Type B pancreatic cell (in vitro differentiated cells): Measurements from ENCODE around the gene ARMH3. TPM values are rescaled to one million over a fixed set of nuclear protein-coding genes. Genes with fewer than 3 reads are reported as not detected.

ENCODE experiments used
- DNase-seq: peaks from one replicate; pipeline ENCODE4 v3.0.0; 2021; ENCODE audit warnings: mixed read lengths; ENCODE audit not compliant: unreplicated experiment; ENCODE audit errors: extremely low spot score
- H3K27ac Mint-ChIP-seq: 2 replicates; pipeline ENCODE4 v1.8.0; 2021; ENCODE audit warnings: mild to moderate bottlenecking, mixed read lengths
- H3K27me3 Mint-ChIP-seq: 2 replicates; pipeline ENCODE4 v1.8.0; 2021; ENCODE audit warnings: mixed read lengths
- H3K36me3 Mint-ChIP-seq: 2 replicates; pipeline ENCODE4 v1.8.0; 2021; ENCODE audit warnings: mixed read lengths
- H3K4me1 Mint-ChIP-seq: one replicate; pipeline ENCODE4 v1.8.0; 2021; ENCODE audit warnings: mixed read lengths; ENCODE audit not compliant: unreplicated experiment
- H3K4me3 Mint-ChIP-seq: 2 replicates; pipeline ENCODE4 v1.8.0; 2021; ENCODE audit warnings: mild to moderate bottlenecking, mixed read lengths
- H3K9me3 Mint-ChIP-seq: 2 replicates; pipeline ENCODE4 v1.8.0; 2021; ENCODE audit warnings: mixed read lengths
- total RNA-seq: library from RNA; stranded (reverse); gene quantifications from 2 replicates; pipeline ENCODE4 v1.2.1, GENCODE V29; 2021; ENCODE audit warnings: low replicate concordance
- TF ChIP-seq, protein P1 (sequence below): fragments of 200-600 bp; sonication (generic); conservative IDR thresholded peaks from 2 replicates; pipeline ENCODE4 v1.5.0; 2021; ENCODE audit warnings: antibody characterized with exemption, mild to moderate bottlenecking

Gene ARMH3
- total RNA-seq, 1 donor from 2014 or later = 22.2 TPM

DNA sequence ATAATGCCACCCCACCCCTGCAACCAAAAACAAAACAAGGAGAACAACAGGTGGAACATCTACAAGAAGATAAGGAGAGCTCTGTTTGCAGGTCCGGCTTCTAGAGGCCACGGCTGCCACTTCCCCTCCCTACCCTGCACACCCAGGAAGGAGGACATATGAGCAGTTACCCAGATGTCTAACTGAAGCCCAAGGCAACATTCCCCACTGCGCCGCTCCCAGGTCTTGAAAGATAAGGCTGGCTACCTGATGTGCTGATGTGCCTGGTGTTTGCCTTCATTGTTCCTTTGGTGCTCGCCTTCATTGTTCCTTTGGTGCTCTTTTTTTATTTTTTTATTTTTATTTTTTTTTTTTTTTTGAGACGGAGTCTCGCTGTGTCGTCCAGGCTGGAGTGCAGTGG is 30.2 kb upstream of the ARMH3 start:
- no peak overlapping the region for H3K4me3 Mint-ChIP-seq
- H3K36me3 Mint-ChIP-seq = peaks cover 4% of the 10 kb centered on the region
- H3K9me3 Mint-ChIP-seq = no peaks in the 10 kb centered on the region
- no peaks in the 10 kb centered on the region for H3K27me3 Mint-ChIP-seq
- no peak overlapping the region for H3K27ac Mint-ChIP-seq
- H3K4me1 Mint-ChIP-seq = no peaks in the 10 kb centered on the region
- no peak for DNase-seq
- TF ChIP-seq, protein P1, sequence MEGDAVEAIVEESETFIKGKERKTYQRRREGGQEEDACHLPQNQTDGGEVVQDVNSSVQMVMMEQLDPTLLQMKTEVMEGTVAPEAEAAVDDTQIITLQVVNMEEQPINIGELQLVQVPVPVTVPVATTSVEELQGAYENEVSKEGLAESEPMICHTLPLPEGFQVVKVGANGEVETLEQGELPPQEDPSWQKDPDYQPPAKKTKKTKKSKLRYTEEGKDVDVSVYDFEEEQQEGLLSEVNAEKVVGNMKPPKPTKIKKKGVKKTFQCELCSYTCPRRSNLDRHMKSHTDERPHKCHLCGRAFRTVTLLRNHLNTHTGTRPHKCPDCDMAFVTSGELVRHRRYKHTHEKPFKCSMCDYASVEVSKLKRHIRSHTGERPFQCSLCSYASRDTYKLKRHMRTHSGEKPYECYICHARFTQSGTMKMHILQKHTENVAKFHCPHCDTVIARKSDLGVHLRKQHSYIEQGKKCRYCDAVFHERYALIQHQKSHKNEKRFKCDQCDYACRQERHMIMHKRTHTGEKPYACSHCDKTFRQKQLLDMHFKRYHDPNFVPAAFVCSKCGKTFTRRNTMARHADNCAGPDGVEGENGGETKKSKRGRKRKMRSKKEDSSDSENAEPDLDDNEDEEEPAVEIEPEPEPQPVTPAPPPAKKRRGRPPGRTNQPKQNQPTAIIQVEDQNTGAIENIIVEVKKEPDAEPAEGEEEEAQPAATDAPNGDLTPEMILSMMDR = no peak

DNA sequence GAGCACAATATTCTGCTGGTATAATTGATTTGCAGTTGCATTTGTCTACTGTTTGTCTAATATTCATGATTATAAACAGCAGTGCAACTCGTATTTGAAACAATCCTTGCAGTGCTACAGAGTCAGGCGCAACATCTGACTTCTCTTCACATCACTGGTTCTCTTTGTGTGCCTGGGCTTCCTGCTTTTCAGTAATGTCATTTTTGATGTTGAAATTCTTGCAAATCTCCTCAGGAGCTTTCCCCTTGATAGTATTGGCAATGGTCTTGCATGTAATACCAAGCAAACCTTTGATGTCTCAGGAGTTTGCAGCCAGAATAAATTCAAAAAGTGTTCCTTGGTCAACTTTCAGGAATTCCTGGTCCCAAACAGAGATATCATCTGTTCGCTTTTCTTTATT is 29.4 kb upstream of the ARMH3 start:
- no peak for DNase-seq
- no peaks in the 10 kb centered on the region for H3K36me3 Mint-ChIP-seq
- H3K9me3 Mint-ChIP-seq = no peaks in the 10 kb centered on the region
- TF ChIP-seq, protein P1 = no peak
- H3K27me3 Mint-ChIP-seq = no peaks in the 10 kb centered on the region
- H3K27ac Mint-ChIP-seq = no peak overlapping the region
- no peak overlapping the region for H3K4me3 Mint-ChIP-seq
- no peaks in the 10 kb centered on the region for H3K4me1 Mint-ChIP-seq

DNA sequence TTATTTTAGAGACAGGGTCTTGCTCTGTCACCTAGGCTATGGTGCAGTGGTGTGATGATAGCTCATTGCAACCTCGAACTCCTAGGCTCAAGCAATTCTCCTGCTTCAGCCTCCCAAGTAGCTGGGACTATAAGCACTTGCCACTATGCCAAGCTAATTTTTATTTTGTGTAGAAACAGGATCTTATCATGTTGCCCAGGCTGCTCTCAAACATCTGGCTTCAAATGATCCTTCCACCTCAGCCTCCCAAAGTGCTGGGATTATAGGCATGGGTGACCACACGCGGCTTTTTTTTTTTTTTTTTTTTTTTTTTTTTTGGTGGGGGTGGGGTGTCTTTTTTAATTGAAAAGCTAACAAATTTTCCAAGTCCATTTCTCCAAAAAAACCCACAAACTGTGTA is 27.6 kb upstream of the ARMH3 start:
- H3K36me3 Mint-ChIP-seq = no peaks in the 10 kb centered on the region
- H3K27me3 Mint-ChIP-seq = no peaks in the 10 kb centered on the region
- no peak for DNase-seq
- TF ChIP-seq, protein P1 = no peak
- no peak overlapping the region for H3K27ac Mint-ChIP-seq
- no peak overlapping the region for H3K4me3 Mint-ChIP-seq
- no peaks in the 10 kb centered on the region for H3K4me1 Mint-ChIP-seq
- H3K9me3 Mint-ChIP-seq = no peaks in the 10 kb centered on the region

DNA sequence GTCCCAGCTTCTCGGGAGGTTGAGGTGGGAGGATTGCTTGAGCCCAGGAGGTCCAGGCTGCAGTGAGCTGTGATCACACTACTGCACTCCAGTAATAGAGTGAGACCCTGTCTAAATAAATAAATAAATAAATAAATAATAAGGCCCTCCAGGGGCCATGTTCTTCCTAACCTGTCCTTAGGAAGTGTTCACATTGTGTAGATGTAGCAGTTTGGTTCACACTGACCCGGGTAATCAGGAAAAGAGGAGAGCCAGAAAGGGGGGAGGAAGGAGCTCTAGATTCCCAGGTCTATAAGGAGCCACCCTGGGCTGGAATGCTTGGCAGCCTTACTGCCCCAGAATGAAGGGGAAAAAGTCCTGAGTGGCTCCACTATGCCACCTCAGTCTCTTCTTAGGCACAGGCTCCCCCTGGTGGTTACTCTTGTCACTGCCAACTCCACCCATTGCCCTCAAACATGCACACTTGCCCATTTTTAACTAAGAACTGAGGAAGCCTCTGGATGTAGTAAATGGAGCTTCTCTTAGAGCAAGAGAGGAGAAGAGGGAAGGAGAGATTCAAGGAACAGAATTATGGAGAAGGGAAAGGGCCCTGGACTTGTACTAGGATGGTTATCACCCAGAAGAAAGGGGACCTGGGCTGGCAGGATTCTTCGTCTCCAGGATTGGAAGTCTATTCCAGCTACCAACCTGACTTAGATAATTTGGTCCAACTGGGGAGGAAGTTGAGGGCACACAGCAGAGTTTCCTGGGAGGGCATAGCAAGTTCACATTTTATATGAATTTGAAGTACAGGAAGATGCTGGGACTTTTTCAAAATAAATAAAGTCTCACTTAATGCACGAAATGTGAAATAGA is 16.9 kb upstream of the ARMH3 start:
- no peaks in the 10 kb centered on the region for H3K36me3 Mint-ChIP-seq
- H3K27me3 Mint-ChIP-seq = no peaks in the 10 kb centered on the region
- peak; percentile 80 for DNase-seq
- H3K9me3 Mint-ChIP-seq = no peaks in the 10 kb centered on the region
- H3K4me1 Mint-ChIP-seq = peaks cover 4% of the 10 kb centered on the region
- TF ChIP-seq, protein P1 = peak; percentile 95
- no peak overlapping the region for H3K4me3 Mint-ChIP-seq
- H3K27ac Mint-ChIP-seq = no peak overlapping the region

DNA sequence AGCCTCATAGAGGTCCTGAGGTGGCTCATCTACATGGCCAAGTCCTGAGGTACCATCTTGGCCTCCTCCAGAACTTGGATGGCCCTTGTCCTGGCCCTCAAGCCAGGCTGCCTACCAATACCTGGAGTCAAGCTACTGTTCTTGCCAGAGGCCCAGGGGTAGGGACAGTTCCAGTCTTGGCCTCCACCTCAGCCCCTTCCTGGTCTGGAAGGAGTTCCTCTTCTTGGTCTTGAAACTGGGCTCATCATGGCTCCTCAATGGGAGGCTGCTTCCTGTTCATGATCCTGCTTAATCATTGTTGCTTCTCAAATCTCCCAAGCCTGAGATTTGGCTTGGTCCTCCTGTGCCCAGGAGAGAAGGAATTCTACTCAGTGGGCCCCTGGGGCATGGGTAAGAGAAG is 13.1 kb upstream of the ARMH3 start:
- Mint-ChIP-seq H3K4me3 (no peak overlapping the region), H3K36me3 (no peaks in the 10 kb centered on the region), H3K27me3 (peaks cover 7% of the 10 kb centered on the region), H3K27ac (no peak overlapping the region), H3K9me3 (no peaks in the 10 kb centered on the region), H3K4me1 (peaks cover 4% of the 10 kb centered on the region)
- TF ChIP-seq, protein P1 = no peak
- DNase-seq = no peak
